T-cell (primary cell): ENCODE results near the gene PTPN13. TPM values are rescaled to one million over a fixed set of nuclear protein-coding genes. Genes with fewer than 3 reads are reported as not detected.

Experiments used
- ATAC-seq, 4 experiments: fragments of 200-7000 bp in 3 of 4; fragments of 150-1000 bp in 1 of 4; cut with Tn5 transposase; replicated peaks in 1 of 4; 1 replicate in 3 of 4; 2 replicates in 1 of 4; pipeline ENCODE4 v1.10.0; 2021; ENCODE audit warnings: moderate library complexity in 3 of 4, mild to moderate bottlenecking in 2 of 4, moderate number of reproducible peaks in 1 of 4
- CTCF ChIA-PET, 2 donors: fragments of 300-600 bp; sonication (Branson Sonifier 250); formaldehyde crosslinking; loops; one replicate each; lab custom pipeline; 2022; ENCODE audit warnings: antibody characterized with exemption in 2 of 2; lab: Charles Lee
- POLR2A ChIA-PET, 2 donors: fragments of 300-600 bp; sonication (Branson Sonifier 250); formaldehyde crosslinking; loops; one replicate each; lab custom pipeline; 2022; ENCODE audit warnings: antibody characterized with exemption in 2 of 2; lab: Charles Lee
- DNase-seq, 35 experiments: peaks; one replicate each; pipeline versions ENCODE4 v3.0.0 to v3.0.0-alpha.2; 2013 to 2023
- H3K27ac ChIP-seq: one replicate; pipeline ENCODE4 v1.5.1; 2013; ENCODE audit warnings: low read length
- H3K27me3 ChIP-seq, 2 experiments: replicated peaks in 1 of 2; 1 replicate in 1 of 2; 2 replicates in 1 of 2; pipeline versions ENCODE4 v1.6.1 to v1.7.0; 2013; ENCODE audit warnings: low read length in 1 of 2, mixed read lengths in 1 of 2; ENCODE audit not compliant: control insufficient read depth in 2 of 2, insufficient read depth in 2 of 2; ENCODE audit errors: extremely low read depth in 1 of 2
- H3K36me3 ChIP-seq, 2 donors: 1 replicate in 1 of 2; 2 replicates in 1 of 2; pipeline versions ENCODE4 v1.6.1 to v1.7.0; 2013; ENCODE audit warnings: low read length in 1 of 2; ENCODE audit not compliant: control insufficient read depth in 2 of 2, insufficient read depth in 1 of 2; ENCODE audit errors: extremely low read depth in 1 of 2
- H3K4me1 ChIP-seq, 2 experiments: 1 replicate in 1 of 2; 2 replicates in 1 of 2; pipeline versions ENCODE4 v1.6.1 to v1.7.0; 2013; ENCODE audit warnings: low read length in 2 of 2, mixed read lengths in 1 of 2; ENCODE audit not compliant: insufficient read depth in 2 of 2, control insufficient read depth in 1 of 2; ENCODE audit errors: extremely low read depth in 1 of 2
- H3K4me3 ChIP-seq, 2 donors: 1 replicate in 1 of 2; 2 replicates in 1 of 2; pipeline versions ENCODE4 v1.5.1 to v1.7.0; 2013; ENCODE audit warnings: mild to moderate bottlenecking in 2 of 2, low read length in 1 of 2, moderate library complexity in 1 of 2; ENCODE audit not compliant: control insufficient read depth in 1 of 2; ENCODE audit errors: extremely low read depth in 1 of 2
- H3K9me3 ChIP-seq: 2 replicates; pipeline ENCODE4 v1.7.0; 2013
- H3K27ac Mint-ChIP-seq, 2 donors: one replicate each; pipeline ENCODE4 v1.8.0; 2020 to 2021; ENCODE audit warnings: mild to moderate bottlenecking in 2 of 2, mixed read lengths in 2 of 2
- H3K27me3 Mint-ChIP-seq, 2 donors: one replicate each; pipeline ENCODE4 v1.8.0; 2021 to 2022; ENCODE audit warnings: mixed read lengths in 2 of 2
- H3K36me3 Mint-ChIP-seq: one replicate; pipeline ENCODE4 v1.8.0; 2021; ENCODE audit warnings: mixed read lengths
- H3K4me1 Mint-ChIP-seq, 3 donors: one replicate each; pipeline ENCODE4 v1.8.0; 2020 to 2022; ENCODE audit warnings: mixed read lengths in 3 of 3, mild to moderate bottlenecking in 1 of 3
- H3K4me3 Mint-ChIP-seq, 3 donors: one replicate each; pipeline ENCODE4 v1.8.0; 2020 to 2022; ENCODE audit warnings: mild to moderate bottlenecking in 3 of 3, mixed read lengths in 3 of 3, moderate library complexity in 3 of 3
- H3K9me3 Mint-ChIP-seq, 3 donors: one replicate each; pipeline ENCODE4 v1.8.0; 2020 to 2022; ENCODE audit warnings: mixed read lengths in 3 of 3
- WGBS: methylation state at CpG from one replicate; pipeline ENCODE4 v1.1.5; 2013; ENCODE audit warnings: missing lambda C conversion rate; ENCODE audit not compliant: insufficient coverage; 5-methylcytosine and 5-hydroxymethylcytosine counted together
- total RNA-seq, 35 experiments: library from RNA in 6 of 35; stranded (reverse) in 6 of 35; fragments of 120-200 nt in 1 of 35; gene quantifications; one replicate each; pipeline versions ENCODE4 v1.2.1 to v1.2.4 and lab custom pipeline; 2013 to 2026

The PTPN13 gene
- total RNA-seq, 5 donors from 2014 or later (not counting 1 experiment from before 2014, with no cell fraction given), result 0.90 to 8.1 (median 5.2) TPM

DNA sequence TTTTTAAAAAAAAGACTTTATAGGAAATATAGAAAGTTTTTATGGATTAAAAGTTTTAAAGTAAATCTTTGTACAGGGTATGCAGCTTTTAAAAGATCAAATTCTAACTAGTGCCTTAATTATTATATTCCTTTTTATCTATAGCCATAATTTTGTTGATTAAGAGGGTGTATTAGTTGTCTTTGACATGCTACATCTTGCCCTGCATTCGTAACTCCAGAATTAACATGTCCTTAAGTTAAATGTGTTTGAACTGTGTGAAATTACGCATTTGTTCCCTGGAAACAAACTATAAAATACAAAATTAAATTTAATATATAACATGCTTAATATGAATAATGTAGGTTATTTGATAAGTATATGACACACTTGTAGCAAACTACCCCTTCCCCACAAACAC, 66.3 kb downstream of the PTPN13 start:
- no peak overlapping the region for H3K27ac ChIP-seq
- POLR2A ChIA-PET, result no interaction called here

DNA sequence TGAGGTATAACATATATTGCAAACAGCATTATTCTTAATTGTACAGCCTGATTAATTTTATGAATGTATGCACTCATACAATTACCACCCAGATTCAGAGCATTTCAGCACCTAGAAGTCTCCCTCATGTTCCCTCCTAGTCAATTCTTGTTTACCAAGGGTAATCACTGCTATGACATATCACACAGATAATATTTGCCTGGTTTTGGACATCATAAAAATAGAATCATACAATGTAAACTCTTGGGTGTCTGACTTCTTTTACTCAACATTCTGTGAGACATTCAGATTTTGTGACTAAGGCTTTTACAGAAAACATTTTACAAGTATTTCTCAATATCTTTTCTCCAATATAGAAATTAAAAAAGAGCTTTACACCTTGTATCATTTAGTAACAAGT, 66.9 kb downstream of the PTPN13 start:
- no peak overlapping the region for H3K4me3 Mint-ChIP-seq
- H3K36me3 Mint-ChIP-seq, result no peaks in the 10 kb centered on the region
- no peaks in the 10 kb centered on the region for H3K27me3 ChIP-seq
- H3K27ac Mint-ChIP-seq, result no peak overlapping the region
- no peak overlapping the region for H3K27ac ChIP-seq
- no peaks in the 10 kb centered on the region for H3K36me3 ChIP-seq
- ChIA-PET POLR2A (no interaction called here), CTCF (no interaction called here)
- no peaks in the 10 kb centered on the region for H3K9me3 ChIP-seq
- DNase-seq, result no peak
- ATAC-seq, result no peak
- H3K9me3 Mint-ChIP-seq, result peaks cover 0 to 4% (median under 1%) of the 10 kb centered on the region in 3 donors
- H3K27me3 Mint-ChIP-seq, result peaks cover 0 to 3% of the 10 kb centered on the region in 2 donors
- no peak overlapping the region for H3K4me3 ChIP-seq
- H3K4me1 Mint-ChIP-seq, result no peaks in the 10 kb centered on the region
- H3K4me1 ChIP-seq, result no peaks in the 10 kb centered on the region

More for the DNA sequence above, 66.3 kb downstream of the PTPN13 start:
- Histone ChIP-seq H3K9me3 (no peaks in the 10 kb centered on the region), H3K27me3 (no peaks in the 10 kb centered on the region), H3K4me3 (no peak overlapping the region), H3K4me1 (no peaks in the 10 kb centered on the region), H3K36me3 (no peaks in the 10 kb centered on the region)
- CTCF ChIA-PET, result no interaction called here
- Mint-ChIP-seq H3K9me3 (peaks cover 2 to 7% (median 5%) of the 10 kb centered on the region in 3 donors), H3K27ac (no peak overlapping the region), H3K4me3 (no peak overlapping the region), H3K36me3 (no peaks in the 10 kb centered on the region), H3K27me3 (peaks cover 0 to 3% of the 10 kb centered on the region in 2 donors), H3K4me1 (no peaks in the 10 kb centered on the region)
- no CpG with 5 or more reads among the region's 2 CpGs for WGBS
- ATAC-seq, result no peak
- DNase-seq, result no peak

DNA sequence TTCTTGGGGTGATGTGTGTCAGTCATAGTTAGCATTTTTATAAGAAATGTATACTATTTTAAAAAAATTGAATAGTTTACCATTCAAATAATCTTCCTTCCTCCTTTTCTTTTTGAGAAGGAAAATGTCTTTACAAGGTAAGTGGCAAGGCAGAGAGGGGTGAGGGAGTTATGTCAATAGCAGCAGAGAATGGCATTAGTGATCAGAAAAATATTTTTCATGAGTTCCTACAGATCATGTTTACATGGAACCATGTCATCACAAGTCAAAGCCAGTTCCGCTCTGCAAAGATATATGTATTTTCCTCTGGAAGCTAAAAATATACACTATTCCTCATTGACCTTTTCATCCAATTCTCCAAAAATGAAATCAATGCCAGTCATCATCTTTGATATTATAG, 67.3 kb downstream of the PTPN13 start:
- H3K4me1 ChIP-seq, result no peaks in the 10 kb centered on the region
- DNase-seq, result no peak
- H3K9me3 Mint-ChIP-seq, result peaks cover 0 to 4% (median 0%) of the 10 kb centered on the region in 3 donors
- ChIA-PET CTCF (no interaction called here), POLR2A (no interaction called here)
- no peaks in the 10 kb centered on the region for H3K36me3 ChIP-seq
- WGBS, result 100% methylated on average over 1 of the region's 1 CpG
- peaks cover 0 to 3% of the 10 kb centered on the region in 2 donors for H3K27me3 Mint-ChIP-seq
- H3K27ac ChIP-seq, result no peak overlapping the region
- no peaks in the 10 kb centered on the region for H3K27me3 ChIP-seq
- H3K4me3 ChIP-seq, result no peak overlapping the region
- no peak for ATAC-seq
- no peak overlapping the region for H3K4me3 Mint-ChIP-seq
- no peaks in the 10 kb centered on the region for H3K36me3 Mint-ChIP-seq
- no peak overlapping the region for H3K27ac Mint-ChIP-seq
- no peaks in the 10 kb centered on the region for H3K9me3 ChIP-seq
- no peaks in the 10 kb centered on the region for H3K4me1 Mint-ChIP-seq

DNA sequence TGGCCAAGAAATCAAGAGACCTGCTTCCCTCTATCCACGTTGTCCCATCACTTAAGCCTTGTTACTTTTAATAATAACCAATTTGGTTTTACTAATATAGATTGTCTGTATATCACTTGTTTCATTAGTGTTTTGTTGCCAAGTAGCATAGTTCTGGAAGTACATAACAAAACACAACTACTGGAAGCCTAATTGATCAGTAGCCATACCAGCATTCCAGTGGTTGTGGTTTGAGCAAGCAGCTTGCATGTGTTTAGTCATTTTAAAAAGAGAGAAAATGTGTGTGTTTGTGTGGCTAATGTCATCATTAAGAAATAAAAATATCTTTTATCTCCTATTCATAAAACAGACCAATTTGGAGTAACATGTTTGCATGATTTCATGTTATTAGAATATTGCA, 70.8 kb downstream of the PTPN13 start:
- H3K9me3 Mint-ChIP-seq, result no peaks in the 10 kb centered on the region
- no peaks in the 10 kb centered on the region for H3K36me3 Mint-ChIP-seq
- DNase-seq, result no peak

DNA sequence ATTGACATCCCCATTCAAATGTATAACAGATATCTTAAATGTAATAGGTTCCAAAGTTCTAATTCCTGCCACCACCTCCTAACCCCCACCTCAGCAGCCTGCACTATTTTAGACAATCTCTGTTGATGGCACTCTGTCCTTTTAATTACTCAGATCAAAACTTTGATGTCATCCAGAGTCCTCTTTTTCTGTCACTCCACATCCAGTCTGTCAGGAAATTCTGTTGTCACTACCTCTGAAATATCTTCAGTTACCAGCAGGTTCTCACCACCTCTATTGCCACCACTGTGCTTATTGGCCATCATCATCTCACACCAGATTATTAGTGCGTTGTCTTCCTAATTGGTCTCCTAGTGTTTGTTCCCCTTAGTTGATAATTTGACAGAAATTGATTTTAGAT, 76.2 kb downstream of the PTPN13 start:
- DNase-seq, result no peak
- H3K27ac Mint-ChIP-seq, result no peak overlapping the region
- H3K27me3 ChIP-seq, result no peaks in the 10 kb centered on the region
- no peak overlapping the region for H3K27ac ChIP-seq
- no peaks in the 10 kb centered on the region for H3K36me3 ChIP-seq
- CTCF ChIA-PET, result no interaction called here
- no peak for ATAC-seq
- H3K9me3 Mint-ChIP-seq, result no peaks in the 10 kb centered on the region
- no peaks in the 10 kb centered on the region for H3K9me3 ChIP-seq
- no peaks in the 10 kb centered on the region for H3K4me1 Mint-ChIP-seq
- H3K4me3 Mint-ChIP-seq, result no peak overlapping the region
- no peaks in the 10 kb centered on the region for H3K4me1 ChIP-seq
- no peaks in the 10 kb centered on the region for H3K36me3 Mint-ChIP-seq
- no CpG with 5 or more reads among the region's 1 CpG for WGBS
- no peak overlapping the region for H3K4me3 ChIP-seq
- POLR2A ChIA-PET, result no interaction called here
- H3K27me3 Mint-ChIP-seq, result peaks cover 0 to 5% of the 10 kb centered on the region in 2 donors

More for the DNA sequence above, 70.8 kb downstream of the PTPN13 start:
- H3K4me3 Mint-ChIP-seq, result no peak overlapping the region
- no peak overlapping the region for H3K4me3 ChIP-seq
- WGBS, result no CpG with 5 or more reads among the region's 1 CpG
- H3K36me3 ChIP-seq, result no peaks in the 10 kb centered on the region
- no peaks in the 10 kb centered on the region for H3K4me1 Mint-ChIP-seq
- no peak for ATAC-seq
- no peak overlapping the region for H3K27ac Mint-ChIP-seq
- no peaks in the 10 kb centered on the region for H3K27me3 ChIP-seq
- no peaks in the 10 kb centered on the region for H3K9me3 ChIP-seq
- no peaks in the 10 kb centered on the region for H3K4me1 ChIP-seq
- ChIA-PET CTCF (no interaction called here), POLR2A (no interaction called here)
- H3K27me3 Mint-ChIP-seq, result no peaks in the 10 kb centered on the region
- no peak overlapping the region for H3K27ac ChIP-seq

DNA sequence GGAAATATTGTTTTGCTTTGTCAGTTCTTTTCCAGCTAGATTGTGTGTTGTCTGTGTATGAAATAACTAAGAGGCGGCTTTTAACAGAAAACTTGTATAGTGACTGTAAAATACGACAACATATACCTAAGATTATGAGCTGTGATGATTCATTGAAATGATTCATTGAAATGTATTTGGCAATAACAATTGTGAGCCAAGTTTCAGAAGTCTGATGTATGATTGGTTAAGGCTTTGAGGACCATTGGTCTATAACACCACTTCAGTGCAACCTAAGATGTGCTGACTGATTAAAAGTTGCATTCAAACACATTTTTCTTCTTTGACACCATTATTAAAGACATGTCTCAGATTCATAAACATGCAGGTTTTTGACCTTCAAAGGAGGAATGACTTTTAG, 76.6 kb downstream of the PTPN13 start:
- H3K9me3 Mint-ChIP-seq, result no peaks in the 10 kb centered on the region
- peaks cover 0 to 5% of the 10 kb centered on the region in 2 donors for H3K27me3 Mint-ChIP-seq
- no peaks in the 10 kb centered on the region for H3K4me1 Mint-ChIP-seq
- ATAC-seq (no peak), DNase-seq (no peak)
- no peak overlapping the region for H3K27ac Mint-ChIP-seq
- Histone ChIP-seq H3K36me3 (no peaks in the 10 kb centered on the region), H3K4me3 (no peak overlapping the region), H3K9me3 (no peaks in the 10 kb centered on the region), H3K27me3 (no peaks in the 10 kb centered on the region), H3K27ac (no peak overlapping the region), H3K4me1 (no peaks in the 10 kb centered on the region)
- H3K36me3 Mint-ChIP-seq, result no peaks in the 10 kb centered on the region
- no peak overlapping the region for H3K4me3 Mint-ChIP-seq
- POLR2A ChIA-PET, result no interaction called here
- WGBS, result no CpG with 5 or more reads among the region's 2 CpGs
- CTCF ChIA-PET, result no interaction called here

DNA sequence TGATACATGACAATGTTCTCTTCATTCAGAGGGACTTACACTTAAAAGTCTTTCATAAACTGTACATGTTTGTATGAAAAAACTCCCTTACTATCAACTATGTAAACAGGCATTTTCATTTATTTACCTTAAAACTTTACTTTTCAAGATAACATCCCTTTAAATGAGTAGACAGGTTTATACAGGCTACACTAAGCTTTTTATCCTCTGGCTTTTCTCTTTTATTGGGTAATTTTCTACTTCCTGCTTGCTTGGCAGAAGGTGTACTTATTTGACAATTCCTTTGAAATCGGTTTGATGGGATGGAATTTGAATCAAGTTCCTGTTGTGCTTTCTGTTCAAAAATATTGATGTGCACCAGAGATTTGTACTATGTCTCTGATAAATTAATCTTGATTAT, 81.4 kb downstream of the PTPN13 start:
- no peaks in the 10 kb centered on the region for H3K9me3 Mint-ChIP-seq
- Histone ChIP-seq H3K9me3 (no peaks in the 10 kb centered on the region), H3K36me3 (no peaks in the 10 kb centered on the region), H3K4me3 (no peak overlapping the region), H3K27me3 (no peaks in the 10 kb centered on the region), H3K4me1 (no peaks in the 10 kb centered on the region), H3K27ac (no peak overlapping the region)
- ChIA-PET POLR2A (no interaction called here), CTCF (no interaction called here)
- no CpG with 5 or more reads among the region's 1 CpG for WGBS
- H3K36me3 Mint-ChIP-seq, result no peaks in the 10 kb centered on the region
- H3K4me3 Mint-ChIP-seq, result no peak overlapping the region
- peaks cover 0 to 2% of the 10 kb centered on the region in 2 donors for H3K27me3 Mint-ChIP-seq
- H3K27ac Mint-ChIP-seq, result no peak overlapping the region
- DNase-seq (no peak), ATAC-seq (no peak)
- H3K4me1 Mint-ChIP-seq, result no peaks in the 10 kb centered on the region
